Caco-2 (cell line): ENCODE measurements around the gene TLR1. TPM values are rescaled to one million over a fixed set of nuclear protein-coding genes. Genes with fewer than 3 reads are reported as not detected.
"Not testable (repeated sequence)": the region's sequence is repeated elsewhere in the genome, so short reads cannot be mapped to it uniquely, and the experiment has no call there.

Source experiments
- BruUV-seq: library from RNA; stranded (reverse); fragments of 400-500 nt; replicated peaks from 2 replicates; lab custom pipeline; 2021; lab: Mats Ljungman, UMichigan
- CTCF ChIA-PET: fragments of 300-600 bp; sonication (Branson Sonifier 250); formaldehyde crosslinking; loops from one replicate; lab custom pipeline; 2022; ENCODE audit warnings: antibody characterized with exemption; lab: Charles Lee
- POLR2A ChIA-PET: fragments of 300-600 bp; sonication (Branson Sonifier 250); formaldehyde crosslinking; loops from one replicate; lab custom pipeline; 2022; ENCODE audit warnings: antibody characterized with exemption; lab: Charles Lee
- DNase-seq, 2 experiments: peaks; one replicate each; pipeline versions ENCODE4 v3.0.0 to v3.0.0-alpha.2; 2020 to 2022
- H3K27me3 ChIP-seq: replicated peaks from 2 replicates; pipeline ENCODE4 v1.6.0; 2011; ENCODE audit warnings: low read length; ENCODE audit not compliant: control insufficient read depth, insufficient read depth
- H3K36me3 ChIP-seq: 2 replicates; pipeline ENCODE4 v1.5.1; 2011; ENCODE audit warnings: low read length; ENCODE audit not compliant: control insufficient read depth, insufficient read depth
- H3K4me1 ChIP-seq: fragments of 250-450 bp; sonication (Bioruptor Pico); 2 replicates; pipeline ENCODE4 v1.5.1; 2020; ENCODE audit warnings: mild to moderate bottlenecking
- H3K4me3 ChIP-seq: 2 replicates; pipeline ENCODE4 v1.5.1; 2011; ENCODE audit warnings: low read depth, mild to moderate bottlenecking, control low read depth, low read length
- H3K9me3 ChIP-seq: fragments of 250-450 bp; sonication (Bioruptor Pico); 2 replicates; pipeline ENCODE4 v1.5.1; 2020; ENCODE audit warnings: mild to moderate bottlenecking, moderate library complexity
- H3K27ac Mint-ChIP-seq: one replicate; pipeline ENCODE4 v1.8.0; 2022; ENCODE audit warnings: mixed read lengths; ENCODE audit not compliant: unreplicated experiment
- H3K27me3 Mint-ChIP-seq: one replicate; pipeline ENCODE4 v1.8.0; 2022; ENCODE audit warnings: mixed read lengths; ENCODE audit not compliant: insufficient read depth, unreplicated experiment
- H3K36me3 Mint-ChIP-seq: one replicate; pipeline ENCODE4 v1.8.0; 2022; ENCODE audit warnings: mild to moderate bottlenecking, mixed read lengths; ENCODE audit not compliant: insufficient read depth, unreplicated experiment
- H3K4me1 Mint-ChIP-seq: one replicate; pipeline ENCODE4 v1.8.0; 2022; ENCODE audit warnings: low read depth, mixed read lengths; ENCODE audit not compliant: unreplicated experiment
- H3K4me3 Mint-ChIP-seq: one replicate; pipeline ENCODE4 v1.8.0; 2022; ENCODE audit warnings: mild to moderate bottlenecking, moderate library complexity, mixed read lengths; ENCODE audit not compliant: unreplicated experiment
- H3K9me3 Mint-ChIP-seq: one replicate; pipeline ENCODE4 v1.8.0; 2022; ENCODE audit warnings: mixed read lengths; ENCODE audit not compliant: unreplicated experiment
- CTCF ChIP-seq, 2 experiments: fragments of 200-600 bp in 1 of 2; IDR thresholded peaks; 1 replicate in 1 of 2; 2 replicates in 1 of 2; pipeline versions ENCODE4 v1.5.1 to v1.8.0; 2011 to 2022; ENCODE audit warnings: antibody characterized with exemption in 1 of 2, control low read depth in 1 of 2, inconsistent platforms in 1 of 2, low read depth in 1 of 2, low read length in 1 of 2, mild to moderate bottlenecking in 1 of 2, moderate library complexity in 1 of 2; ENCODE audit not compliant: insufficient read depth in 1 of 2, severe bottlenecking in 1 of 2, unreplicated experiment in 1 of 2
- intact Hi-C: fragments of 100-400 bp; cut with micrococcal nuclease; formaldehyde crosslinking; loops from one replicate; pipeline ENCODE4 v1.10.0; 2022; ENCODE audit not compliant: unreplicated experiment
- total RNA-seq: library from RNA; stranded (reverse); gene quantifications from 2 replicates; pipeline ENCODE4 v1.2.3, GENCODE V29; 2022

Gene TLR1
- total RNA-seq, 1 experiment from 2014 or later: not detected

- H3K4me3 Mint-ChIP-seq: no peak overlapping the region
- ChIA-PET CTCF (interaction anchor here (1.2 kb wide), 1 partner anchor 16 kb away, joined by 3 read pairs; no protein-coding TSS in a partner anchor), POLR2A (no interaction called here)
- Histone ChIP-seq H3K36me3 (no peaks in the 10 kb centered on the region), H3K4me1 (peaks cover 7% of the 10 kb centered on the region), H3K9me3 (no peaks in the 10 kb centered on the region), H3K27me3 (no peaks in the 10 kb centered on the region), H3K4me3 (no peak overlapping the region)
- intact Hi-C loops: no loop called here
- H3K4me1 Mint-ChIP-seq: no peaks in the 10 kb centered on the region
- H3K27me3 Mint-ChIP-seq: peaks cover 11% of the 10 kb centered on the region
- no peaks in the 10 kb centered on the region for H3K36me3 Mint-ChIP-seq
- no TSS peak for BruUV-seq
- H3K9me3 Mint-ChIP-seq: no peaks in the 10 kb centered on the region
- TF ChIP-seq CTCF (IDR thresholded peaks at IDR 0.05; ENCODE audit: insufficient read depth in 1 of 2, low read depth in 1 of 2, low read length in 1 of 2, severe bottlenecking in 1 of 2, unreplicated experiment in 1 of 2): no peak
- H3K27ac Mint-ChIP-seq: no peak overlapping the region
- DNase-seq: no peak
Observed at GRCh38 chr4:38775326-38775725, 29.3 kb downstream of the TLR1 start.

DNA sequence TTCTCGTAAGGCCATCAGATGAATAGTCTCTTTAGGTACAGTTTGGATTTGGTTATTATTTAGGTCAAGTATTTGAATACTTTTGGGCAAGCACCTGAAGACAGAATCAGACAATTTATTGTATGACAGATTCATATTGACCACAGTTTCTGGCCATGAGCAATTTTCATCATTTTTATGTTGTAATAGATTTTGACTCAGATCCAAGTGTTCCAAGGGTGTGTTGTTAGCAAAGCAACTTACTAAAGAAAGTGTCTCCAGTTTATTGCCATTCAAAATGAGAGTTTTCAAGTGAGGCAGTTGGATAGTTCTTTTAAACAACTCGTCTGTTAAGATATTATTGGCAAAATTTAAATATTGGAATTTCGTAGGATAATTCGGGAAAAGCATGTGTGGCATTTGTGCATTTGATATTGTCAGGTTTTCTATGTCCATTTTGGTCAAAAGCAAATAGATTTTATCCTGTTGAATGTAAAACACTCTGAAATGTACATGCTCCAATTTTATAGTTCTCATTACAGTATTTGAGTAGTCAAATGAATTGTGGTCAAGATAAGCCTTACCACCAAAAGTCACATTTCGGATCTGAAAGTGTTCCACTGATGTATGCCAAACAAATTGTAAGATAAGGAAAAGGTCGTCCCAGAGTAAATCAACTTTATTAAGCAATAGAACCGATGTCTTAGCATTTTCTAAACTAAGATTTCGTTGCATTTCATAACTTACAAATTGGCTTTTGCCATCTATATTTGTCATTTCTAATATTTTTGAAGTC is 30.2 kb downstream of the TLR1 start:
- H3K4me3 Mint-ChIP-seq: no peak overlapping the region
- no TSS peak for BruUV-seq
- intact Hi-C loops: no loop called here
- no peak overlapping the region for H3K4me3 ChIP-seq
- 0 out of 2 replicates have a peak, but pooled peaks cover 4% of the 10 kb centered on the region for H3K9me3 ChIP-seq
- DNase-seq: no peak
- ChIA-PET CTCF (no interaction called here), POLR2A (no interaction called here)
- H3K9me3 Mint-ChIP-seq: no peaks in the 10 kb centered on the region
- peaks cover 11% of the 10 kb centered on the region for H3K27me3 Mint-ChIP-seq
- H3K27me3 ChIP-seq: no peaks in the 10 kb centered on the region
- H3K27ac Mint-ChIP-seq: no peak overlapping the region
- H3K4me1 Mint-ChIP-seq: no peaks in the 10 kb centered on the region
- TF ChIP-seq CTCF (IDR thresholded peaks at IDR 0.05; ENCODE audit: insufficient read depth in 1 of 2, low read depth in 1 of 2, low read length in 1 of 2, severe bottlenecking in 1 of 2, unreplicated experiment in 1 of 2): no peak
- no peaks in the 10 kb centered on the region for H3K36me3 Mint-ChIP-seq
- peaks cover 7% of the 10 kb centered on the region for H3K4me1 ChIP-seq
- no peaks in the 10 kb centered on the region for H3K36me3 ChIP-seq

DNA sequence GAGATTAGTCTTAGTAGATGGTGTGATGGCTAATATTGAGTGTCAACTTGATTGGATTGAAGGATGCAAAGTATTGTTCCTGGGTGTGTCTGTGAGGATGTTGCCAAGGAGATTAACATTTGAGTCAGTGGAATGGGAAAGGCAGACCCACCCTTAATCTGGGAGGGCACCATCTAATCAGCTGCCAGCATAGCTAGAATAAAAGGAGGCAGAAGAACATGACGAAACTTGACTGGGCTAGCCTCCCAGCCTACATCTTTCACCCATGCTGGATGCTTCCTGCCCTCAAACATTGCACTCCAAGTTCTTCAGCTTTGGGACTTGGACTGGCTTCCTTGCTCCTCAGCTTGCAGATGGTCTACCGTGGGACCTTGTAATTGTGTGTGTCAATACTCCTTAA is 34.3 kb downstream of the TLR1 start:
- DNase-seq, CTCF ChIA-PET, H3K9me3 Mint-ChIP-seq, H3K36me3 Mint-ChIP-seq, H3K27me3 ChIP-seq, intact Hi-C loops, BruUV-seq, H3K27ac Mint-ChIP-seq, H3K36me3 ChIP-seq, H3K4me3 Mint-ChIP-seq, H3K4me3 ChIP-seq, H3K4me1 ChIP-seq, POLR2A ChIA-PET, H3K9me3 ChIP-seq, H3K4me1 Mint-ChIP-seq: not testable (repeated sequence)
- H3K27me3 Mint-ChIP-seq: peaks cover 11% of the 10 kb centered on the region
